Iris pigment epithelial cell (primary cell): Measurements from ENCODE around the gene SEPSECS.

Experiments used
- DNase-seq: peaks from one replicate; pipeline ENCODE4 v3.0.0-alpha.2; 2011; ENCODE audit warnings: low read depth

Gene SEPSECS

GRCh38 chr4:25080571-25080970 is 79.7 kb downstream of the SEPSECS start:
- no peak for DNase-seq

DNA sequence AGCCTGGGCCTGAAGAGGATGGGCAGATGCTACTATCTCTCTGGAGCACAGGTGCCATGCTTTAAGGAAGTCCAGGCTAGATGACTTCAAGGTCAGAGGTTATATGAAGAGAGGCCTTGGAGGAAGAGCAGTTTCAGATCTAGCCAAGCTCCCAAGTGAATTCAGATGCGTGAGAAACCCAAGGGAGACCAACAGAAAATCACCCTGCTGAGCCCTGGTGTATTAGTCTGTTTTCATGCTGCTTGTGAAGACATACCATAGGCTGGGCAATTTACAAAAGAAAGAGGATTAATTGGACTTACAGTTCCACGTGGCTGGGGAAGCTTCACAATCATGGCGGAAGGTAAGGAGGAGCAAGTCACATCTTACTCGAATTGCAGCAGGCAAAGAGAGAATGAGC is 81.7 kb downstream of the SEPSECS start:
- DNase-seq, result no peak

DNA sequence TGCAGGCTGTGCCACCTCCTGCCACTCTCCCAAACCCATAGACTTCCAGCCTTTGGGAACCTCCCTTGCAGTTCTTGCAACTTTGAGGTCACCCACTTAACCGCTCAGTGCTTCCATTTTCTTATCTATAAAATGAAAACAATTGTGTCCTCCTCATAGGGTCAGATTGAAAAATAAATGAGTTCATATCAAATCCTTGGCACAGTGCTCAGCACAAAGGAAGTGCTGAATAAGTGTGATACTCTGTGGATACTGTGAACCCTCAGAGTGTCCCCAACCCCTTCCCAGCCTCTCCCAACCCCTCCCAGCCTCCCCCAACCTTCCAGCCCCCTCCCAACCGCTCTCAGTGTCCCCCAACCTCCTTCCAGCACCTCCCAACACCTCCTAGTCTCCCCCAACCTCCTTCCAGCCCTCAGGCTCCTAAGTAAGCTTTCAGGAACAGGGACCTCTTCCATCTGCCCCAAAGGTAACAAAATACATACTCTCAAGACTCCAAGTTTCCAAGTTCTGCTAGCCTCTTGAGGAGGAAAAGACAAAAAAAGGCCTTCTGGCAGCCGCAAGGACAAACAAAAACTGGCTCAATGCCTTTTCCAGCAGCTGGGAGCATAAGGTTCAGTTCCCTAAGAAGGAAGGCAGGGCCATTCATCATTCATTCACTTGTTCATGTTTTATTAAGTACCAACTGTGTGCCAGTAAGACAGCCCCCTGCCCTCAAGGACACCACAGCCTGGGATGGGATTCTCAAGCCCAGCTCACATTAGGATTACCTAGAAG is 83.4 kb downstream of the SEPSECS start:
- DNase-seq, result no peak

DNA sequence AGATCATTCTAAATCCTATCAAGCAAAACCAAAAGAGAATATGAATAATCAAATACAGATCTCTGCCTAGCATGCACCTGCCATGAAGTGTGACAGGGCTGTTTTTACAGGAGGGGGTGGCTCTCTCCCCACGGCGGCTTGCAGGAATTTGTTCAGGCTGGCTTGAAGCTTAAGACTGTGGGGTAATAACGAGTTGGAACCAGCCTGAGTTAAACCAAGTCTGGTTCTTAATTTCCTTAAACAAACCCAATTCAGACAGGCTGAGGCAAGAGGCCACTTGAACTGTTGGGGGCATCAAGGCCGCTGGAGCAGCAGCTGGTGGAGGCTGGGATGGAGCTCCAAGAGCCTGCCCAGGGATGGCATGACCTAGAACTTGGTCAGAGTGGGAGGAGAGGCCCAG is 84.4 kb downstream of the SEPSECS start:
- DNase-seq, result no peak

GRCh38 chr4:25075129-25075528 is 85.1 kb downstream of the SEPSECS start:
- no peak for DNase-seq

DNA sequence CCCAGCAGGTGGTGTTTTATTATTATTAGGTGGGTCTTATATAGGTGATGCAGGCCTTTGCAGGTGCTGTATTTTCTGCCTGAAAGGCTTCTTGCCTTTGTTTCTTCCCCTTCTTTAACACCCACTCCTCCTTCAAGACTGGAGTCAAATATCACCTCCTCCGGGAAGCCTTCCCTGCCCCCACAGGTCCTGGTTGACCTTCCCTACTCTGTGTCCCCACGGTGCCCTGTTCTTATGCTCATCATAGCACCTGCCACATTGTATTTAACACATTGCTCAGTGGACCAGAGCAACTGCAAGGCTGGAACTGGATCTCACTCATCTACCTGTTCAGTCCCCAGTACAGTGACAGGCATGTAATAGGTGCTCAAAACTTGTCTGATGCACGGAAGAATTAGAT is 89.7 kb downstream of the SEPSECS start:
- DNase-seq, result no peak
